ENCODE data around the gene FMN1. TPM values are rescaled to one million over a fixed set of nuclear protein-coding genes. Genes with fewer than 3 reads are reported as not detected.
A peak's percentile ranks its signal among the peaks of the same experiment; 100 is the strongest.

FMN1 gene
- total RNA-seq, 1 experiment from 2014 or later: 2.4 TPM

DNA sequence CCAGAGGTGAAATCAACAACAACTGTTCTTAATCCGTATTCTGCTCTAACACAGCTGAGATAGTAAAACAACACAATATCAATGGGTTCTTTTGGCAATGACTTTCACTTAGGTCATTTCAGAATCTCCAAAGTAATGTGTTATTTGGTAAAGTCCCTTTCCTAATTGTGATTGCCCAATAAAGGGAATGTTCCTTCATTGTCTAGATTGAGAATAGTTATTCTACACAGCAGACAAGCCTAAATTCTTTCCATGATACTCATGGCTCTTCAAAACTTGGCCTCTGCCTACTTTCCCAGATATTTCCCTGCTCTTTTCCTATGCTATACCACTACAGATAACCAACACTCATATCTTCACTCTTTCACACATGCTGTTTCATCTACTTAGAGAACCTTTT, 219.8 kb downstream of the FMN1 start:
- H2AFZ ChIP-seq (ENCODE audit: low read length): no peak overlapping the region
- H3K27ac ChIP-seq (ENCODE audit: low read length): no peak overlapping the region
- peaks cover 17% of the 10 kb centered on the region for H3K4me1 ChIP-seq (ENCODE audit: insufficient read depth, low read length)
- TF ChIP-seq EZH2 (IDR thresholded peaks at IDR 0.05; ENCODE audit: low read length, unreplicated experiment): no peak
- no peak overlapping the region for H3K4me3 ChIP-seq (ENCODE audit: low read length)
- DNase-seq (no peak), ATAC-seq (no peak)
- H3K9me2 ChIP-seq (replicated peaks; ENCODE audit: low read length): no peaks in the 10 kb centered on the region
- H3K27me3 ChIP-seq (ENCODE audit: low read length): no peaks in the 10 kb centered on the region
- no peaks in the 10 kb centered on the region for H3K36me3 ChIP-seq (ENCODE audit: low read depth, low read length)
- H3F3A ChIP-seq (ENCODE audit: low read length, unreplicated experiment): no peaks in the 10 kb centered on the region
- intact Hi-C loops (cut with micrococcal nuclease): no loop called here
- H3K9ac ChIP-seq (ENCODE audit: low read length): no peak overlapping the region
- CTCF ChIA-PET: no interaction called here
- POLR2A ChIA-PET (ENCODE audit: unreplicated experiment): no interaction called here
- no peaks in the 10 kb centered on the region for H4K20me1 ChIP-seq (ENCODE audit: low read length)
- BruUV-seq (replicated peaks): no TSS peak
- H3K9me3 ChIP-seq (ENCODE audit: low read length): no peaks in the 10 kb centered on the region
- no peaks in the 10 kb centered on the region for H3K79me2 ChIP-seq (ENCODE audit: low read length)
- H3K4me2 ChIP-seq (ENCODE audit: low read length): no peak overlapping the region

DNA sequence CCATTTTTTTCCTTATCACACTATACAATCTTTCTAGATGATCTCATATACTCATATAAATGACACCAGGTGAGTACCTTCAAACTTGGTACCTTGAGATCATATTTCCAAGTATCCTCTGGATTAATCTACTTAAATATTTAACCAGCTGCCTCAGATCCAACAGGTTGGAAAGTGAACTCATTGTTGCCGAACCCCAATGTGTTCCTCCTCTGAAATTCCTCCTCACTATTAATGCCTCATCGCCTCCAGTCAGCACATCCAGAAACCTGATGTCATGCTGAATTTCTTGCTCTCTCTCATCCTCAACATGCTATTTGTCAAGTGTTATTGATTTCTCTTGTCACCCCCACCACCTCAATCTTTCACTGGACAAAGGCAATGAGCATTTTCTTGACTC, 221.8 kb downstream of the FMN1 start:
- Histone ChIP-seq H3K27me3 (ENCODE audit: low read length) (no peaks in the 10 kb centered on the region), H3K79me2 (ENCODE audit: low read length) (no peaks in the 10 kb centered on the region), H3K36me3 (ENCODE audit: low read depth, low read length) (no peaks in the 10 kb centered on the region), H3K4me1 (ENCODE audit: insufficient read depth, low read length) (peaks cover 7% of the 10 kb centered on the region; the same call in 1 of the 2 replicates), H3K9me2 (replicated peaks; ENCODE audit: low read length) (no peaks in the 10 kb centered on the region), H3K4me3 (ENCODE audit: low read length) (no peak overlapping the region), H3K27ac (ENCODE audit: low read length) (no peak overlapping the region), H3K9me3 (ENCODE audit: low read length) (no peaks in the 10 kb centered on the region), H3K4me2 (ENCODE audit: low read length) (no peak overlapping the region), H2AFZ (ENCODE audit: low read length) (no peak overlapping the region), H3F3A (ENCODE audit: low read length, unreplicated experiment) (no peaks in the 10 kb centered on the region), H4K20me1 (ENCODE audit: low read length) (no peaks in the 10 kb centered on the region), H3K9ac (ENCODE audit: low read length) (no peak overlapping the region)
- DNase-seq (peak; percentile 46), ATAC-seq (no peak)
- ChIA-PET CTCF (no interaction called here), POLR2A (ENCODE audit: unreplicated experiment) (no interaction called here)
- intact Hi-C loops (cut with micrococcal nuclease): no loop called here
- TF ChIP-seq, protein P1, sequence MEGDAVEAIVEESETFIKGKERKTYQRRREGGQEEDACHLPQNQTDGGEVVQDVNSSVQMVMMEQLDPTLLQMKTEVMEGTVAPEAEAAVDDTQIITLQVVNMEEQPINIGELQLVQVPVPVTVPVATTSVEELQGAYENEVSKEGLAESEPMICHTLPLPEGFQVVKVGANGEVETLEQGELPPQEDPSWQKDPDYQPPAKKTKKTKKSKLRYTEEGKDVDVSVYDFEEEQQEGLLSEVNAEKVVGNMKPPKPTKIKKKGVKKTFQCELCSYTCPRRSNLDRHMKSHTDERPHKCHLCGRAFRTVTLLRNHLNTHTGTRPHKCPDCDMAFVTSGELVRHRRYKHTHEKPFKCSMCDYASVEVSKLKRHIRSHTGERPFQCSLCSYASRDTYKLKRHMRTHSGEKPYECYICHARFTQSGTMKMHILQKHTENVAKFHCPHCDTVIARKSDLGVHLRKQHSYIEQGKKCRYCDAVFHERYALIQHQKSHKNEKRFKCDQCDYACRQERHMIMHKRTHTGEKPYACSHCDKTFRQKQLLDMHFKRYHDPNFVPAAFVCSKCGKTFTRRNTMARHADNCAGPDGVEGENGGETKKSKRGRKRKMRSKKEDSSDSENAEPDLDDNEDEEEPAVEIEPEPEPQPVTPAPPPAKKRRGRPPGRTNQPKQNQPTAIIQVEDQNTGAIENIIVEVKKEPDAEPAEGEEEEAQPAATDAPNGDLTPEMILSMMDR (conservative IDR thresholded peaks at IDR 0.05; ENCODE audit: low read depth, low read length): no peak
- TF ChIP-seq EZH2phosphoT487 (IDR thresholded peaks at IDR 0.05; ENCODE audit: borderline replicate concordance, low read length) (no peak), EZH2 (IDR thresholded peaks at IDR 0.05; ENCODE audit: low read length, unreplicated experiment) (no peak)
- BruUV-seq (replicated peaks): no TSS peak

DNA sequence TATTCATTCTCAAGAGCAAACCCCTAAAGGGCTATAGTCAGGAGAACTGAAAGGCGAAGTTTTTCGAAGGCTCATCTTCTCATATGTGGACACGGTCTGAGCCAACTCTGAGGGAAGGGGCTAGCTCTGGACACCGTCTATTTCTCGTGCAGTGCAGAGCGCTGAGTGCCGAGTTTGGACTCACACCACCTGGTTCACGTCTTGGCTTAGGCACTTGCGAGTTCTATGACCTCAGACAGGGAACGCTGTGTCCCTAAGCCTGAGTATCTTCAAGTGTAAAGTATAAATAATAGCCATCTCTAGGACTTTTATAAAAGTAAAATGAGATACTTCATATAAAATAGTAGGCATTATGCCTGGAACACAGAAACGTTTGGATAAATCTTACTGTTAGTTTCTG, 223.7 kb downstream of the FMN1 start:
- Histone ChIP-seq H3K9me2 (replicated peaks; ENCODE audit: low read length) (no peaks in the 10 kb centered on the region), H2AFZ (ENCODE audit: low read length) (no peak overlapping the region), H3K79me2 (ENCODE audit: low read length) (no peaks in the 10 kb centered on the region), H3K4me1 (ENCODE audit: insufficient read depth, low read length) (peaks cover 7% of the 10 kb centered on the region; the same call in 1 of the 2 replicates), H3K27me3 (ENCODE audit: low read length) (no peaks in the 10 kb centered on the region), H3K9me3 (ENCODE audit: low read length) (no peaks in the 10 kb centered on the region), H3K4me2 (ENCODE audit: low read length) (no peak overlapping the region), H3F3A (ENCODE audit: low read length, unreplicated experiment) (no peaks in the 10 kb centered on the region), H3K36me3 (ENCODE audit: low read depth, low read length) (no peaks in the 10 kb centered on the region), H3K27ac (ENCODE audit: low read length) (no peak overlapping the region), H3K4me3 (ENCODE audit: low read length) (no peak overlapping the region), H3K9ac (ENCODE audit: low read length) (no peak overlapping the region), H4K20me1 (ENCODE audit: low read length) (no peaks in the 10 kb centered on the region)
- POLR2A ChIA-PET (ENCODE audit: unreplicated experiment): no interaction called here
- DNase-seq (no peak), ATAC-seq (no peak)
- intact Hi-C loops (cut with micrococcal nuclease): no loop called here
- TF ChIP-seq EZH2 (IDR thresholded peaks at IDR 0.05; ENCODE audit: low read length, unreplicated experiment) (no peak), EZH2phosphoT487 (IDR thresholded peaks at IDR 0.05; ENCODE audit: borderline replicate concordance, low read length) (no peak)
- TF ChIP-seq, protein P1 (conservative IDR thresholded peaks at IDR 0.05; ENCODE audit: low read depth, low read length): no peak
- CTCF ChIA-PET: interaction anchor here (0.7 kb wide), 1 partner anchor 13 kb away, joined by 5 read pairs; no protein-coding TSS in a partner anchor
- no TSS peak for BruUV-seq (replicated peaks)

All from PC-3 (cell line).